PC-9 (cell line): Measurements from ENCODE around the gene FFAR2.

ENCODE experiments used
- EZH2 ChIP-seq: fragments of 200-600 bp; sonication (generic); IDR thresholded peaks from 2 replicates; pipeline ENCODE4 v1.8.0; 2017; ENCODE audit warnings: antibody characterized with exemption, low read depth
- TF ChIP-seq, protein P1 (sequence below): fragments of 200-600 bp; sonication (generic); conservative IDR thresholded peaks from 2 replicates; pipeline ENCODE4 v1.6.1; 2017; ENCODE audit warnings: mixed run types, antibody characterized with exemption, mild to moderate bottlenecking, moderate library complexity

- TF ChIP-seq, protein P1, sequence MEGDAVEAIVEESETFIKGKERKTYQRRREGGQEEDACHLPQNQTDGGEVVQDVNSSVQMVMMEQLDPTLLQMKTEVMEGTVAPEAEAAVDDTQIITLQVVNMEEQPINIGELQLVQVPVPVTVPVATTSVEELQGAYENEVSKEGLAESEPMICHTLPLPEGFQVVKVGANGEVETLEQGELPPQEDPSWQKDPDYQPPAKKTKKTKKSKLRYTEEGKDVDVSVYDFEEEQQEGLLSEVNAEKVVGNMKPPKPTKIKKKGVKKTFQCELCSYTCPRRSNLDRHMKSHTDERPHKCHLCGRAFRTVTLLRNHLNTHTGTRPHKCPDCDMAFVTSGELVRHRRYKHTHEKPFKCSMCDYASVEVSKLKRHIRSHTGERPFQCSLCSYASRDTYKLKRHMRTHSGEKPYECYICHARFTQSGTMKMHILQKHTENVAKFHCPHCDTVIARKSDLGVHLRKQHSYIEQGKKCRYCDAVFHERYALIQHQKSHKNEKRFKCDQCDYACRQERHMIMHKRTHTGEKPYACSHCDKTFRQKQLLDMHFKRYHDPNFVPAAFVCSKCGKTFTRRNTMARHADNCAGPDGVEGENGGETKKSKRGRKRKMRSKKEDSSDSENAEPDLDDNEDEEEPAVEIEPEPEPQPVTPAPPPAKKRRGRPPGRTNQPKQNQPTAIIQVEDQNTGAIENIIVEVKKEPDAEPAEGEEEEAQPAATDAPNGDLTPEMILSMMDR, result no peak
- no peak for TF ChIP-seq EZH2
Observed at GRCh38 chr19:35490364-35490763, 42.3 kb downstream of the FFAR2 start, which contains the start of gene KRTDAP.
